Activated T-cell treated with anti-CD3 and anti-CD28 coated beads for 48 hours (primary cell): Measurements from ENCODE around the gene SMPD2.

ENCODE experiments used
- DNase-seq: peaks from one replicate; pipeline ENCODE4 v3.0.0-alpha.2; 2020; ENCODE audit warnings: low read depth

Gene SMPD2

DNA sequence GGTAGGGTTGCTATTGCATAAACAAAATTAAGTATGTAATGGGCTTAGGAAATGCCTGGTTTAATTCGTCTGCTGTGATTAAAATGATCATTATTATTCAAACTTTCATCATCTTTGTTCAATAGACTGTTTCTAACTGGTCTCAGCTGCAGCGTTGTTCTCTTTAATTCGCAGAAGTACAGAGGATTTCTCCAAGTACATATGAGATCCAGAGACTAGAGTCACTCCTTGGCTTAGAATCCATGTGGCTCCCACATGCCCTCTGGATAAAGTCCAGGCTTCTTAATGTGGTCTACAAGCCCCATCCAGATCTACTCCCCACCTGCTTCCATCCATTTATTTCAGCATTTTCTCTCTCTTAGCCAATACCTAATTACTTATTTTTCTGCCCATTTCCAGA lies 43.6 kb downstream of the SMPD2 start:
- no peak for DNase-seq

DNA sequence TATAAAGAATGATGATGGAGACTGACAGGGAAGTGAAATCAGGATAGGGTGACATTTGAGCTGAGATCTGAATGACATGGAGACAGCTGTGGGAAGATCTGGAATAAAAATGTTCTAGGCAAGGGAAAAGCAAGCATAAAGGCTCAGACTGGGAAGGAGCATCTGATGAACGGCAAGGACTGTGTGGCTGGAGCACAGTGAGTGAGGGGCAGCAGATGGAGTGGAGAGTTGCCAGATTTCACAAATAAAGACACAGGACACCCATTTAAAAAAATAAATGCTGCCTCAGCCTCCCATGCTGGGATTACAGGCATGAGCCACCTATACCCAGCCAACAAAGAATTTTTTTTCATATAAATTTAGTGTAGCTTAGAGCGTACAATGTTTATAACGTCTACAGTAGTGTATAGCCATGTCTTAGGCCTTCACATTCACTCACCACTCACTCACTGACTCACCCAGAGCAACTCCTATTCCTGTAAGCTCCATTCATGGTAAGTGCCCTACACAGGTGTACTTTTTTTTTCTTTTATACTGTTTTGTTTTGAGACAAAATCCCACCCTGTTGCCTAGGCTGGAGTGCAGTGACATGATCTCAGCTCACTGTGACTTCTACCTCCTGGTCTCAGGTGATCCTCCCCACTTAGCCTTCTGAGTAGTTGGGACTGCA lies 44.9 kb downstream of the SMPD2 start:
- DNase-seq = no peak

DNA sequence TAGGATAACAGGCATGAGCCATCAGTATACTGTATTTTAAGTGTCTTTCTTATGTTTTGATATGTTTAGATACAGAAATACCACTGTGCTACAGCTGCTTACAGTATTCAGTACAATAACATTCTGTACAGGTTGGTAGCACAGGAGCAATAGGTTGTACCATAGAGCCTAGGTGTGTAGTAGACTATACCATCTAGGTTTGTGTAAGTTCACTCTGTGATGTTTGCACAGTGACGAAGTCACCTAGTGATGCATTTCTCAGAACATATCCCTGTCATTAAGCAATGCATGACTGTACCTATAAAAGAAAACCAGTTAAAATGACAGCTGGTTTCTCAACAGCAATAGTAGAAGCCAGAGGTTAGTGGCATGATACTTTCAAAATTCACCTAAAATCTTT lies 45.5 kb downstream of the SMPD2 start:
- no peak for DNase-seq

DNA sequence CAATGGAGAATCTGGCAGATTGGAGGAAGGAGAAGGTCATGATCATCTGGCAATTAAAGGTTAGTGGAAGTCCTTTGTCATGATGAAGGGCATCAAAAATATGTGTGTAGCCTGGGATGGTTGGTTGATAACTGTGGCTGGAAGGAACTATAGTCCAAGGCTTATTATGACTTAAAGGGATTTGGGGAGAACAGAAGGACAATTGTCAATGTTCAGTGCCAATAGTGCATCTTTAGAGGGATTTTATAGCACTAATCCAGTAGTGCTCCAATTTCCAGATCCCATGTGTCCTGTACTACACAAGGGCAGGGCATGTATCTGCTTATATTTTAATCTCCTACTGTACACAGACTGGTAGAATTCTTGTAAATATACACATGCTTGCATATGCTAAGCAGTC lies 47.5 kb downstream of the SMPD2 start:
- no peak for DNase-seq

DNA sequence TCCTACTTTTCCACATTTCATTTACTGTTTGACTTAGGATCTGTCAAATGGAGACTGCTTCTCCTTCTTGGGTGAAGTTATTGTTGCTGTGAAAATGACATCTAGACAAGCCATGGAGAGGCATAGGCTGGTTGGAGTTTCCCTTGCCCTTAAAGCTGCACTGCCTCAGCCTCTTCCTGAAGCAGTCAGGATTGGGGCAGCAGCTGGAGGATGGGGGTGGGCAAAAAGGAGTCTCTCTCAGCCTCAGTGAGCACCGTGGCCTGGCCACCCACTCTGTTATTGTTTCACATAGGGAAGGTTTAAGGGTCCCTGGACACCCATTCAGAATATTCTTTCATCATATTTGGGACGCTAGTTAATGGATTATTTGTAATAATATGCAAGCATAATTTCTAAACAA lies 50.2 kb downstream of the SMPD2 start:
- DNase-seq = no peak

DNA sequence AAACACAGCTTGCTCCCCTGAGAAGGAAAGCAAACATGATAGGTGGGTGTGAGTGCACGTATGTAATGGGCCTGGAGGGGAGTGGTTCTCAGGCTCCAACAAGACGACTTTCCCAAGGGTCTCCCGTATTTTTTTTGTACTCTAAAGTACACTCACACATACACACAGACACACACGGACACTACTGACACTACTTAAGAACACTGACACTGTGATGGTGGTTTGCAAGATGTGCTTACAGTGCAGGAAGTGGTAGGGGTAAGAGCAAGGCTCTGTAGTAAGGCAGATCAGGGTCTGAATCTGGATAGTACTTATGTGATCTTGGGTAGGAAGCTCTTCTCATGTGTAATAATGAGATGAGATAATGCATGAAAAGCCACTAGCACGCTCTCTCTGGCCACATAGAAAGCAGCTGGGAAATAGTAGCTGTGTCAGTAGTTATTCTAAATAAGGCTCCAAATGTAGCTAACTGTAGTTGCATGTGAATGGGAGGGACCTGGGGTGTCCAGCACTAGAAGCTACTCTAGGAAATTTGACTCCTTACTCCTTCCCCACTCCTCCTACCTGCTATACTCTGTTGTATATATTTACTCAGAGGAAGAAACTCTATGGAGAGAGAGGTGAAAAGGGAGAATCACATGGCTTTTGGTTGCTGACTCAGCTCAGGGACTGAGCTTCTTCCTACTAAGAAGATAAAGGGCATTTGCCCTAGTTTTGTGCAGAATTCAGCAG lies 50.8 kb downstream of the SMPD2 start:
- DNase-seq = no peak
